ENCODE results near the gene MAMSTR.
A peak's percentile ranks its signal among the peaks of the same experiment; 100 is the strongest.

The MAMSTR gene

DNA sequence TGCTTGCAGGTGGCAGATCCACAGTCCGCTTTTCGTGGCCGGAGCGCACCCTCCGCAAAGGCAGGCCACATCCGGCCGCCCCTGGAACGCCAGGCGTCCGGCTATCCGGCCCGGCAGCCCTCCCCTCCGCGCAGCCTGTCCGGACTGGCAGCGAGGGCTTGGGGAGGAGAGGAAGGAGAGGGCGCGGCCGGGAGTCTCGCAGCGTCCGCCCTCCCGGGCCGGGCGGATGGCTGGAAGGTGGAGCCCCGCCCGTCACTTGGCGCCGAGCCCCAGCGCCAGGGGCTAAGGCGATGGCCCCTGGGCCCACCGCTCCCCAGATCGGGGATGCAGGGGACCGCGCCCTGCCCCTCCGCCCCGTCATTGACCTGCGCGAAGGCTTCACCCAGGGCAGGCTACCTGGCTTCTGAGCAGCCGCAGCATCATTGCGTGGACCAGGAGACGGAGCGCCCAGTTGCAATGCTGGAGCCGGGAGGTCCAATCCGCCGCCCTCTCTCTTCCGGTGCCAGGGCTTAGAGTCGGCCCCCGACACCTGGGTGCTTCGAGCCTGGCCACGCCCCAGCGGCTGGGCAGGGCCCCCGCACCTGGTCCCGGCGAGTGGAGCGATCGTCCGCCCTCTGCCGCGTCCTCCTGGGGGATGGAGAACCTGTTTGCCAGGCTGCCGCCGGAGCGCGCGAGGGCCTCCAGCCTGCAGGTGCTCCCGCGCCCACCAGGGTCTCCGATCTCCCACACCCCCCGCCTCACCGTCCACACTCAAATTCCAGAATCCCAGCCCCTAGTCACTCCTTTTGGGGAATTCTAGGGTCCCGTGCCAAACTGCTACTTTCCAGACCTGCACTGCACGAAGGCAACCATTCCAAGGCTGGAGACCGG is 33.2 kb upstream of the MAMSTR start, which contains the start of gene FUT1:
FUT1 (minus strand) TSS at position 146 of the 870 bp plus-strand sequence. CDS start 1,360 bp downstream, outside the sequence.
- POLR2A ChIA-PET: interaction anchor here (1.2 kb wide), 1 partner anchor 107 kb away, joined by 4 read pairs; the partner anchor contains the start of gene CA11
- CTCF ChIA-PET: interaction anchor here (1.0 to 1.4 kb wide), 2 partner anchors 43 to 90 kb away, joined by 3 to 4 read pairs; no protein-coding TSS in a partner anchor
- Histone ChIP-seq H3K4me3 (ENCODE audit: low read depth, low read length) (peak within 1 kb of the TSS; percentile 53), H3K36me3 (ENCODE audit: control insufficient read depth in 2 of 2, insufficient read depth in 1 of 2, low read length in 2 of 2) (no peaks in the 10 kb centered on the region), H3K9me3 (ENCODE audit: control insufficient read depth, insufficient read depth, low read depth, low read length) (no peaks in the 10 kb centered on the region), H3K27ac (ENCODE audit: extremely low read depth, low read depth, low read length) (no peak within 1 kb of the TSS; the same call in 1 of the 2 replicates), H3K4me1 (ENCODE audit: control insufficient read depth, insufficient read depth, low read length) (peaks cover 3% of the 10 kb centered on the region; the same call in 1 of the 2 replicates)
- TF ChIP-seq ZNF510 (tag by site-specific recombination; IDR thresholded peaks at IDR 0.05; ENCODE audit: insufficient replicate concordance): no peak
- peak; percentile 47 for TF ChIP-seq ZNF335 (tag by site-specific recombination; conservative IDR thresholded peaks at IDR 0.05)
- no peak for TF ChIP-seq ZNF174 (tag by site-specific recombination; IDR thresholded peaks at IDR 0.05)
- TF ChIP-seq, protein P1, sequence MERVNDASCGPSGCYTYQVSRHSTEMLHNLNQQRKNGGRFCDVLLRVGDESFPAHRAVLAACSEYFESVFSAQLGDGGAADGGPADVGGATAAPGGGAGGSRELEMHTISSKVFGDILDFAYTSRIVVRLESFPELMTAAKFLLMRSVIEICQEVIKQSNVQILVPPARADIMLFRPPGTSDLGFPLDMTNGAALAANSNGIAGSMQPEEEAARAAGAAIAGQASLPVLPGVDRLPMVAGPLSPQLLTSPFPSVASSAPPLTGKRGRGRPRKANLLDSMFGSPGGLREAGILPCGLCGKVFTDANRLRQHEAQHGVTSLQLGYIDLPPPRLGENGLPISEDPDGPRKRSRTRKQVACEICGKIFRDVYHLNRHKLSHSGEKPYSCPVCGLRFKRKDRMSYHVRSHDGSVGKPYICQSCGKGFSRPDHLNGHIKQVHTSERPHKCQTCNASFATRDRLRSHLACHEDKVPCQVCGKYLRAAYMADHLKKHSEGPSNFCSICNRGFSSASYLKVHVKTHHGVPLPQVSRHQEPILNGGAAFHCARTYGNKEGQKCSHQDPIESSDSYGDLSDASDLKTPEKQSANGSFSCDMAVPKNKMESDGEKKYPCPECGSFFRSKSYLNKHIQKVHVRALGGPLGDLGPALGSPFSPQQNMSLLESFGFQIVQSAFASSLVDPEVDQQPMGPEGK (tag by site-specific recombination; IDR thresholded peaks at IDR 0.05): peak; percentile 93
- peak; percentile 78 for TF ChIP-seq ZBTB8A (tag by site-specific recombination; IDR thresholded peaks at IDR 0.05)
- TF ChIP-seq PRDM10 (tag by site-specific recombination; IDR thresholded peaks at IDR 0.05): peak; percentile 79
- TF ChIP-seq KLF10 (tag by site-specific recombination; IDR thresholded peaks at IDR 0.05): peak; percentile 50; the same call in 1 of the 2 replicates
- TF ChIP-seq, protein P2, sequence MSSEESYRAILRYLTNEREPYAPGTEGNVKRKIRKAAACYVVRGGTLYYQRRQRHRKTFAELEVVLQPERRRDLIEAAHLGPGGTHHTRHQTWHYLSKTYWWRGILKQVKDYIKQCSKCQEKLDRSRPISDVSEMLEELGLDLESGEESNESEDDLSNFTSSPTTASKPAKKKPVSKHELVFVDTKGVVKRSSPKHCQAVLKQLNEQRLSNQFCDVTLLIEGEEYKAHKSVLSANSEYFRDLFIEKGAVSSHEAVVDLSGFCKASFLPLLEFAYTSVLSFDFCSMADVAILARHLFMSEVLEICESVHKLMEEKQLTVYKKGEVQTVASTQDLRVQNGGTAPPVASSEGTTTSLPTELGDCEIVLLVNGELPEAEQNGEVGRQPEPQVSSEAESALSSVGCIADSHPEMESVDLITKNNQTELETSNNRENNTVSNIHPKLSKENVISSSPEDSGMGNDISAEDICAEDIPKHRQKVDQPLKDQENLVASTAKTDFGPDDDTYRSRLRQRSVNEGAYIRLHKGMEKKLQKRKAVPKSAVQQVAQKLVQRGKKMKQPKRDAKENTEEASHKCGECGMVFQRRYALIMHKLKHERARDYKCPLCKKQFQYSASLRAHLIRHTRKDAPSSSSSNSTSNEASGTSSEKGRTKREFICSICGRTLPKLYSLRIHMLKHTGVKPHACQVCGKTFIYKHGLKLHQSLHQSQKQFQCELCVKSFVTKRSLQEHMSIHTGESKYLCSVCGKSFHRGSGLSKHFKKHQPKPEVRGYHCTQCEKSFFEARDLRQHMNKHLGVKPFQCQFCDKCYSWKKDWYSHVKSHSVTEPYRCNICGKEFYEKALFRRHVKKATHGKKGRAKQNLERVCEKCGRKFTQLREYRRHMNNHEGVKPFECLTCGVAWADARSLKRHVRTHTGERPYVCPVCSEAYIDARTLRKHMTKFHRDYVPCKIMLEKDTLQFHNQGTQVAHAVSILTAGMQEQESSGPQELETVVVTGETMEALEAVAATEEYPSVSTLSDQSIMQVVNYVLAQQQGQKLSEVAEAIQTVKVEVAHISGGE (tag by site-specific recombination; conservative IDR thresholded peaks at IDR 0.05; ENCODE audit: low read depth): peak; percentile 53; the same call in 1 of the 2 replicates
- TF ChIP-seq ZNF701 (tag by site-specific recombination; IDR thresholded peaks at IDR 0.05): no peak
- TF ChIP-seq ZNF324 (tag by site-specific recombination; IDR thresholded peaks at IDR 0.05): peak; percentile 87
- no peak for TF ChIP-seq ZNF19 (tag by site-specific recombination; IDR thresholded peaks at IDR 0.05; ENCODE audit: low read depth)
- TF ChIP-seq FEZF1 (tag by site-specific recombination; IDR thresholded peaks at IDR 0.05): peak; percentile 21; the same call in 1 of the 2 replicates
- peak; percentile 68 for TF ChIP-seq SP2 (tag by site-specific recombination; IDR thresholded peaks at IDR 0.05)
- TF ChIP-seq ZFHX2 (tag by site-specific recombination; conservative IDR thresholded peaks at IDR 0.05): peak; percentile 67
- TF ChIP-seq ZBTB20 (tag by site-specific recombination; IDR thresholded peaks at IDR 0.05): peak; percentile 93
- TF ChIP-seq, protein P3, sequence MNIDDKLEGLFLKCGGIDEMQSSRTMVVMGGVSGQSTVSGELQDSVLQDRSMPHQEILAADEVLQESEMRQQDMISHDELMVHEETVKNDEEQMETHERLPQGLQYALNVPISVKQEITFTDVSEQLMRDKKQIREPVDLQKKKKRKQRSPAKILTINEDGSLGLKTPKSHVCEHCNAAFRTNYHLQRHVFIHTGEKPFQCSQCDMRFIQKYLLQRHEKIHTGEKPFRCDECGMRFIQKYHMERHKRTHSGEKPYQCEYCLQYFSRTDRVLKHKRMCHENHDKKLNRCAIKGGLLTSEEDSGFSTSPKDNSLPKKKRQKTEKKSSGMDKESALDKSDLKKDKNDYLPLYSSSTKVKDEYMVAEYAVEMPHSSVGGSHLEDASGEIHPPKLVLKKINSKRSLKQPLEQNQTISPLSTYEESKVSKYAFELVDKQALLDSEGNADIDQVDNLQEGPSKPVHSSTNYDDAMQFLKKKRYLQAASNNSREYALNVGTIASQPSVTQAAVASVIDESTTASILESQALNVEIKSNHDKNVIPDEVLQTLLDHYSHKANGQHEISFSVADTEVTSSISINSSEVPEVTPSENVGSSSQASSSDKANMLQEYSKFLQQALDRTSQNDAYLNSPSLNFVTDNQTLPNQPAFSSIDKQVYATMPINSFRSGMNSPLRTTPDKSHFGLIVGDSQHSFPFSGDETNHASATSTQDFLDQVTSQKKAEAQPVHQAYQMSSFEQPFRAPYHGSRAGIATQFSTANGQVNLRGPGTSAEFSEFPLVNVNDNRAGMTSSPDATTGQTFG (tag by site-specific recombination; IDR thresholded peaks at IDR 0.05; ENCODE audit: borderline replicate concordance): 0 out of 2 replicates have a peak, but pooled peaks have one; percentile 42
- TF ChIP-seq ZNF274 (IDR thresholded peaks at IDR 0.05; ENCODE audit: low read length): no peak
- no peak for TF ChIP-seq ZNF274 (tag by site-specific recombination; IDR thresholded peaks at IDR 0.05; ENCODE audit: borderline replicate concordance)
- TF ChIP-seq, protein P4, sequence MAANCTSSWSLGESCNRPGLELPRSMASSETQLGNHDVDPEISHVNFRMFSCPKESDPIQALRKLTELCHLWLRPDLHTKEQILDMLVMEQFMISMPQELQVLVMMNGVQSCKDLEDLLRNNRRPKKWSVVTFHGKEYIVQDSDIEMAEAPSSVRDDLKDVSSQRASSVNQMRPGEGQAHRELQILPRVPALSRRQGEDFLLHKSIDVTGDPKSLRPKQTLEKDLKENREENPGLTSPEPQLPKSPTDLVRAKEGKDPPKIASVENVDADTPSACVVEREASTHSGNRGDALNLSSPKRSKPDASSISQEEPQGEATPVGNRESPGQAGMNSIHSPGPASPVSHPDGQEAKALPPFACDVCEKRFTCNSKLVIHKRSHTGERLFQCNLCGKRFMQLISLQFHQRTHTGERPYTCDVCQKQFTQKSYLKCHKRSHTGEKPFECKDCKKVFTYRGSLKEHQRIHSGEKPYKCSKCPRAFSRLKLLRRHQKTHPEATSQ (tag by site-specific recombination; IDR thresholded peaks at IDR 0.05): 0 out of 2 replicates have a peak, but pooled peaks have one; percentile 35
- TF ChIP-seq ZFP69B (tag by site-specific recombination; IDR thresholded peaks at IDR 0.05): peak; percentile 100
- TF ChIP-seq ZNF660 (tag by site-specific recombination; IDR thresholded peaks at IDR 0.05): peak; percentile 47; the same call in 1 of the 2 replicates
